Measurements from ENCODE around the gene PRSS38.

- TF ChIP-seq POLR2AphosphoS5 (IDR thresholded peaks at IDR 0.05; ENCODE audit: low read depth) (no peak), CTCF (IDR thresholded peaks at IDR 0.05; ENCODE audit: insufficient read depth, low read length) (no peak), REST (IDR thresholded peaks at IDR 0.05; ENCODE audit: insufficient replicate concordance, low read depth) (no peak), GABPA (IDR thresholded peaks at IDR 0.05; ENCODE audit: low read depth) (no peak)
Observed at GRCh38 chr1:227773558-227773957, 41.9 kb upstream of the PRSS38 start.
